ENCODE data around the gene DLX4.
A peak's percentile ranks its signal among the peaks of the same experiment; 100 is the strongest.

DLX4 gene

GRCh38 chr17:49946964-49947584 is 21.9 kb upstream of the DLX4 start:
- DNase-seq (ENCODE audit: low read depth in 1 of 2, low spot score in 1 of 2) = no peak

DNA sequence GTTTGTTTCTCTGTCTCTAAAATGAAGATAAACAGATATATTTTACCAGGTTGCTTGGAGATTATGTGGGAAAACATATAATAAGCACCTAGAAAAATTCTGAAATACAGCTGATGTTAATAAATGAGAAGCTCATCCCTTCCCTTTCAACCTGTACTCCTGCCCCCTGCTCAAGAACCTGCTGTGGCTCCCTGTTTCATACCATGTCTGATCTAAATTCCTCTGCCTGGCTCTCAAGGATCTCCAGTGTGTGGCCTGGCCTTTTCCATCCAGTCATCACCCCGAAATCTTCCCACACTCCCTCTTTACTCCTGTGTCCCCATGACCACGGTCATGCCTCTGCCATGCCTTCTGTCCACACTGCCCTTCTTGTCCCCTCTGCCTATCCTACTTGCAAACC is 19.4 kb upstream of the DLX4 start:
- no peak for DNase-seq (ENCODE audit: low read depth in 1 of 2, low spot score in 1 of 2)

DNA sequence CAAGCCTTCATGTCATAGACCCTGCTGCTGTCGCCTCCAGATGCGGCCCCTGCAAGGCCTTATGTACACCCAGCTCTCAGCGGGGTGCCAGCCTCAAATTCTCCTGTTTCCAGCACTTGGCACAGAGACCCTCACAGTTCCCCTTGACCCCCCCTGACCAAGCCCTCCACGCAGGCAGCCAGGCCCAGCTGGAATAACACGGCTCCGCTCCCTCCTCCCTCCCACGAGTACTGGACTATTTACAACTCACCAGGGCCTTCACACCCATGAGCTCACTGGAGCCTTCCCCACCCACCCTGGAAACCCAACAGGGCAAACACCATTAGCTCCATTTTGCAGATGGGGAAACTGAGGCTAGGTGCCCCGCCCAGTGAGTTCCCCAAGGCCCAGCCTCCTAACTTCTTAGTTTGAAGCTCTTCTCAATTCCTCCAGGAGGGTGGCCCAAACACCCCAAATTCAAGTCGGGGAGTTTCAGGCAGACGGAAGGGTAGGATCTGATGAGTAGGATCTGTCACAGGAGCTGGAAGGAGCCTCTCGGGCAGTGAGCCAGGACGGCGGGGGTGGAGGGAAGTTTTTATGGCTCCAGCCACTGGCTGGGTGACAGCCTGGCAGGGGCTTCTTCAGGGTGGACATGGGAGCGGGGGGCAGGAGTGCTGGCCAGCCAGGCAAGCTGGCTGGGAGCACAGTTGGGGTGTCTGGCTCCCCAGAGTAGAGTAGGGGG is 17.5 kb upstream of the DLX4 start:
- DNase-seq (ENCODE audit: low read depth in 1 of 2, low spot score in 1 of 2) = no peak

DNA sequence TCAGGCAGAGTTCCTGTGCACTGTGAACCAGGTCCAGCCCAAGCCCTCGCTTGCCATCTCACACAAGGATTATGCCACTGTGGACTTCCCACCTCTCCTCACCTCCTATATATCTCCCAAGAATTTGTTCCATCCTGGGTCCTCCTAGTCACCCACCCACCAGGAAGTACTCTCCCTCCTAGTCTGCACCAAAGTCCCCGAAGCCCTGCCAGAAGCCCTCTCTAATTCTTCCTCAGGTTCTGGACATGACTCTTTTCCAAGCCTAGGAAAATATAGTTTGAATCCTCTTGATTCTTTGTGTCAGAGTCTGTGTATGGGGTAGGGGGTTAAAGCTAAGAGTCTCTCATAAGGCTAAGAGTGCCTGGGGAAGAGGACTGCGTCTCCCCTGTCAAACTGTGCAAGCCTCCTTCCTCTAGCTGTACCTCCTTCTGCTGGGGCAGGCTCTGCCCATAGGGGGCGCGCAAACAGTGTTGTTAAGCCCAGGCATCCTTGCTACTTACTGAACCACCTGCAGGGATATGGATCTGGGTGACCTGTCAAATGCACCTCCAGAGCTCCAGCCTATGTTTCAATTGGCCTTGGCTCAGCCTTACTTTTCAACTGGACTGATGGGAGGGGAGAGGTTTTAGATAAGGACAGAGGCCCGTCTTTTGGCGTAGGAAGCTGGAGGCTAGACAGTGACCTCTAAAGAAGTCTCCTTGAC is 16.6 kb upstream of the DLX4 start:
- peak; percentile 50 to 69 for DNase-seq (ENCODE audit: low read depth in 1 of 2, low spot score in 1 of 2)

- no peak for DNase-seq (ENCODE audit: low read depth in 1 of 2, low spot score in 1 of 2)
Measured at GRCh38 chr17:49952912-49953497, 16.0 kb upstream of the DLX4 start.

DNA sequence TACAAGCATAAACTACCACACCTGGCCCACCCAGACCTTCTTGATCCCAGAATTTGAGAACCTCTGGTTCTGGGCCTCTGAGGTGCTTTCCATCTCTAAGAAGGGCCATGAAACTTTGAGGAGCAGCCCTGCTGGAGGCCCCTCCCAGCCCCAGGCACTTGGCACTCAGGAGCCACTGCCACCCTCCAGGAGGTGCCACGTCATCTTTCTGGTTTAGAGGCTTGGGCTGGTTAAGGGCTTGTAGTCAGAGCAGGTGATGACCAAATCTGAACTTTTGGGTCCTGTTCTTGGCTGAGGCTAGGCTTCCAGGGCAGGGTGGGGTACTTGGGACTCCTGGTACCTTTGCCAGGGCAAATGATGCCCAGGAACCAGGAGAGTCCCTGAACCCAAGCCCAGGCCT is 13.8 kb upstream of the DLX4 start:
- no peak for DNase-seq (ENCODE audit: low read depth in 1 of 2, low spot score in 1 of 2)

DNA sequence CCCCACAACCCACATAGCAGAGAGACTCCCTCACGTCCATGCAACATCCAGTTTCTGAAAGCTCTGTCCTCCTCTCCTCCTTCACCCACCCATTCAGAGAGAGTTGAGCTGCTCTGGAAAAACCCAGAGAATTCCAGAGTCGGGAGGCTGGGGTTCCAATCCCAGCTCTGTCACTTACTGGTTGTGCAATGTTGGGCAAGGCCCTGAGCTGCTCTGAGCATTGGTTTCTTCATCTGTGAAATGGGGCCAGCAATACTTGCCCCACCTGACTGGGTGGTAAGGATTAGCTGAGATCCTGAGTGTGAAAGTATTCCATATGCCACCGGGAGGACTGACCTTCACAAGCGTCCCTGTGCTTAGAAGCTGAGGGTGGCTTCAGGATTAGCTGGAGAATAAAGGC is 12.2 kb upstream of the DLX4 start:
- DNase-seq (ENCODE audit: low read depth in 1 of 2, low spot score in 1 of 2) = no peak

DNA sequence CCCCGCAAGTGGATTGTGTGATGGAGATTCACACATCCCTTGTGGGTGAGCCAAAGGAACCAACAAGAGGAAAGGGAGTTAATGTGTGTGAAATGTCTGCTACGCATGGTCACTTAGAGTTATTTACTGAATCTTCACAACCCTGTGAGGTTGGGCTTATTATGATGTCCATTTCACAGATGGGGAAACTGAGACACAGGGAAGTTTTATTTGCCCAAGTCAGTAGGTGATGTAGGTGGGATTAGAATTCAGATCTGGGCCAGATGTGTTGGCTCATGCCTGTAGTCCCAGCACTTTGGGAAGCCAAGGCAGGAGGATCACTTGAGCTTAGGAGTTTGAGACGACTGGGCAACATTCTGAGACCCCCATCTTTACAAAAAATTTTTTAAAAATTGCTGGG is 11.6 kb upstream of the DLX4 start:
- no peak for DNase-seq (ENCODE audit: low read depth in 1 of 2, low spot score in 1 of 2)

DNA sequence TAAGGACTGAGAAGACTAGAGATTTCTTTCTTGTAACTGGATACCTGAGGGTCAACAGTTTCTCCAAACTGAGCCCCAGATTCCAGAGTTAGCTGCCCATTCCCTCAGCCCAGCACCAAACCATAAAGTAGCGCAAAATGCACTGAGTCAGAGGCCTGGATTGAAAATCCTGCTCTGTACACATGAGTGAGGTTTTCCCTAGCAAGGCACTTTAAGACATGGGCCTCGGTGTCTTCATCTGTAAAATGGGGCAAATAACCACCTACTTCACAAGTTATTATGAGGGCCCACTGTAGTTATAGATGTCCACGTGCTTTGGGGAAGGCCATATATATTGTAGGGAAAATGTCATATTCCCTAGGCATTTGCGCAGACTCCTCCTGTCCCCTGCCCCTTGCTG is 10.3 kb upstream of the DLX4 start:
- DNase-seq (ENCODE audit: low read depth in 1 of 2, low spot score in 1 of 2) = no peak

DNA sequence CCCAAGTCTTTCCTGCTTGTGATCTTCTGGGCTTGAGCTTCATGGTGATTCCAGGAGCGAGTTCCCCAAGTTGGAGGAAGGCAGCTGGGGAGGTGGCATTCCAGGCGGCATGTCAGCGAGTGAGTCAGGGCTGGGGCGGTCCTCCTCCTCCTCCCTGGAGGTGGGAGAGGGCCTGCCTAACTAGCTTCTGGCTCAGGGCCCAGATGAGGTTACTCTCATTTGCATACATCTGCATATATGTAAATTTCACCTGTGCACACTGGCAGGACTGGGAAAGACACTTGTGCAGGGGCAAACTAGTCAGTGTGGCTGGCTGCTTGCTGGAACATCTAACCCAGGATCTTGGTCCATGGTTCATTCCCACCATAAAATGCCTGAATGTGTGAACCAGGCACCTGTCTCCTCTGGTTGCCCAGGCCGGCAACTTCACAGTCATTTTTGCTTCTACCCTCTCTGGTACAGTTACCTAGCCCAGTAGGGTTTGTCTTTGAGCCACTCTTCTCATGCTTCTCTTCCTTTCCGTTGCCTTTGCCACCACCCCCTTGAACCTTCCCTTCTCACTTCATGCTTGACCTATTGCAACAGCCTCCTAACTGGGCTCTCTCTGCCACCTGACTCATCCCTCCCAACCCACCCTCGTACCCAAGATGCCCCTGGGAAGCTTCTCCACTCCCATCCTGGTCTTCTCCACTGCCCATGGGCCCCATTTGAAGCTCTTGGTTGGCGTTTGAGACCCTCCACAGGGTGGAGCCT is 9.6 kb upstream of the DLX4 start:
- DNase-seq (ENCODE audit: low read depth in 1 of 2, low spot score in 1 of 2) = no peak

DNA sequence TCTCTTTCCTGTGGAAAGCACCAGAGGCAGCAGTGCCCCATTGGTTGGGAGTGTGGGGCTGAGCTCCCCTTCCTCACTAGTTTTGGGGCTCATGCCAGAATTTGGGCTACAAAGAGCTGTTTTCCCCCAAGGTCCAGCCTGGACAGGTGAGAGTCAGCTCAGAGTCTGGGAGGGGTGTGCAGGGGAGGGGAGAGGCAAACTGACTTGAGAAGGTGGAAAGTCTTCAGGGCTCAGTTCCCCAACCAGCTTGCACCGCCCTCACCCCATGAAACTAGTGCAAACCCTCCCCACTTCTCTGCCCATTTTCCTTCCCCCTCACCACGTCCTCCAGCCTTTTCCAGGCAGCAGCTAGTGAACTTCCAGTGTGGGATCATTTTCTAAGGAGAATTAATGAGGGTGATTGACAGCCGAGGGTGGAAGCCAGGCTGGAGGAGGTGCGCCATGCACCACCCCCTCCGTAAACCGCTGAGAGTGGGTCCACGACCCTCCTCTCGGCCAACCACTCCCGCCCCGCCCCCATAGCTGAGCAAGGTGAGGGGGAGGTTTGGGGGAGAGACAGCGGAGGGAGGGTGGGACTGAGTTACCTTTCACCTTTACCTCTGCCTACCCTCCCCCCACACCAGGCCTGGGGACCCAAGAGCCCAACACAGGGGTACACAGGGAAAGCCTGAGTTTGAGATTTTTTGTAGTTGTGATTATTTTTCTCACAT is 6.2 kb upstream of the DLX4 start:
- no peak for DNase-seq (ENCODE audit: low read depth in 1 of 2, low spot score in 1 of 2)

DNA sequence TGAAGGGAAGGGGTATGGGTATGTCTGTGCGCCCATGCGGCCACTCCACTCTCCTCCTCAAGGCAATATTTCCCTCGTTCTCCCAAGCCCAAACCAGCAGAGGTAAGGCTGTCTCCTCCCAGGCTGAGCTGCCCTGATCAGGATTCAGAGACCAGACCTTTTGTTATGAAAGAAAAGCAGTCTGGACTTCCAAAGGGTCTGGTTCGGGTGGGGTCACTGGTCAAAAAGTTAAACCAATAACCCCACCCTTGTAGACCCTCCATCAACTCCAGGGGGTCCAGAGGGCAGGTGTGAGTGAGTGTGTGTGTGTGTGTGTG is 5.7 kb upstream of the DLX4 start:
- no peak for DNase-seq (ENCODE audit: low read depth in 1 of 2, low spot score in 1 of 2)

GRCh38 chr17:49963626-49964302 is 5.2 kb upstream of the DLX4 start:
- no peak for DNase-seq (ENCODE audit: low read depth in 1 of 2, low spot score in 1 of 2)

DNA sequence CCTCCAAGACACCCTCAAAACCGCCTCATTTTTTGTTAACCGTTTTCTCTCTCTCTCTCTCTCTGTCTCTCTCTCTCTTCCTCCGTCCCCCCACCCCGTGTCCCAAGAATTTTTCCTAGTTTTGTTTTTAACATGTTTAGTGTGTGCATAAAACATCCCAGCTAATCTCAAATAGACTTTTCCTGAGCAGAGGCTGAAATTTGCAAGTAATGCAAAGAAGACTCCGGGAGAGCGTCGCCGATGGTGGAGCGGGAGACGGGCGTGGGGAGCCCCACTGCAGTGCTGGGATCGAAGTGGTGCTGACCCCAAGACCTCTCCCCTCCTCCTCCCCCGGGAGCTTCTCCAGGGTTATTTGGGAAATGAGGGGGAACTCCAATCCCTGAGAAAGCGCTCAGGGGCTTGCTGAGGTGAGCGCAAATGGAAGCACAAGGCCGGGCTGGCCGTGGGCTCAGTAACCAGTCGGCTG is 4.7 kb upstream of the DLX4 start:
- DNase-seq (ENCODE audit: low read depth in 1 of 2, low spot score in 1 of 2) = no peak

DNA sequence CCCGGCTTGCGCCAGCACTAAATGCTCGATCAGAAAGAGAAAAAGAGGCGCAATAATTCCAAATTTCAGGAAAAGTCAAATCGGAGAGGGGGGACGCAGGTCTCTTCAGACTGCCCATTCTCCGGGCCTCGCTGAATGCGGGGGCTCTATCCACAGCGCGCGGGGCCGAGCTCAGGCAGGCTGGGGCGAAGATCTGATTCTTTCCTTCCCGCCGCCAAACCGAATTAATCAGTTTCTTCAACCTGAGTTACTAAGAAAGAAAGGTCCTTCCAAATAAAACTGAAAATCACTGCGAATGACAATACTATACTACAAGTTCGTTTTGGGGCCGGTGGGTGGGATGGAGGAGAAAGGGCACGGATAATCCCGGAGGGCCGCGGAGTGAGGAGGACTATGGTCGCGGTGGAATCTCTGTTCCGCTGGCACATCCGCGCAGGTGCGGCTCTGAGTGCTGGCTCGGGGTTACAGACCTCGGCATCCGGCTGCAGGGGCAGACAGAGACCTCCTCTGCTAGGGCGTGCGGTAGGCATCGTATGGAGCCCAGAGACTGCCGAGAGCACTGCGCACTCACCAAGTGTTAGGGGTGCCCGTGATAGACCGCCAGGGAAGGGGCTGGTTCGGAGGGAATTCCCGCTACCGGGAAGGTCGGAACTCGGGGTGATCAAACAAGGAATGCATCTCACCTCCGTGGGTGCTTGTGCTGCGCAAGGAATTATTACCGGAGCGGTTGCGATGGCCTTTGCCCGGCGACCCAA is 4.0 kb upstream of the DLX4 start:
- no peak for DNase-seq (ENCODE audit: low read depth in 1 of 2, low spot score in 1 of 2)

GRCh38 chr17:49965524-49965909 is 3.5 kb upstream of the DLX4 start:
- no peak for DNase-seq (ENCODE audit: low read depth in 1 of 2, low spot score in 1 of 2)

- no peak for DNase-seq (ENCODE audit: low read depth in 1 of 2, low spot score in 1 of 2)
Measured at GRCh38 chr17:49966767-49967166, 2.2 kb upstream of the DLX4 start.

- DNase-seq (ENCODE audit: low read depth in 1 of 2, low spot score in 1 of 2) = no peak
Measured at GRCh38 chr17:49967205-49967604, 1.8 kb upstream of the DLX4 start.

GRCh38 chr17:49967621-49968404 is 1.2 kb upstream of the DLX4 start:
- no peak for DNase-seq (ENCODE audit: low read depth in 1 of 2, low spot score in 1 of 2)

All from activated CD4-positive, alpha-beta T cell treated with anti-CD3 and anti-CD28 coated beads, Interleukin-2, amount 50 U/mL, for 24 hours (primary cell).